Diencephalon (tissue), 1 donor: ENCODE data around the gene LRCOL1. TPM values are rescaled to one million over a fixed set of nuclear protein-coding genes. Genes with fewer than 3 reads are reported as not detected.

Experiments
- small RNA-seq: library from RNA; depleted of rRNA; stranded (forward); fragments of <200 nt; gene quantifications from one replicate; pipeline ENCODE3, GENCODE V24; 2014
- total RNA-seq: library from RNA; depleted of rRNA; stranded (reverse); fragments of >200 nt; gene quantifications from one replicate; pipeline ENCODE4 v1.2.3, GENCODE V29; 2014

LRCOL1 gene
- not detected for total RNA-seq

DNA sequence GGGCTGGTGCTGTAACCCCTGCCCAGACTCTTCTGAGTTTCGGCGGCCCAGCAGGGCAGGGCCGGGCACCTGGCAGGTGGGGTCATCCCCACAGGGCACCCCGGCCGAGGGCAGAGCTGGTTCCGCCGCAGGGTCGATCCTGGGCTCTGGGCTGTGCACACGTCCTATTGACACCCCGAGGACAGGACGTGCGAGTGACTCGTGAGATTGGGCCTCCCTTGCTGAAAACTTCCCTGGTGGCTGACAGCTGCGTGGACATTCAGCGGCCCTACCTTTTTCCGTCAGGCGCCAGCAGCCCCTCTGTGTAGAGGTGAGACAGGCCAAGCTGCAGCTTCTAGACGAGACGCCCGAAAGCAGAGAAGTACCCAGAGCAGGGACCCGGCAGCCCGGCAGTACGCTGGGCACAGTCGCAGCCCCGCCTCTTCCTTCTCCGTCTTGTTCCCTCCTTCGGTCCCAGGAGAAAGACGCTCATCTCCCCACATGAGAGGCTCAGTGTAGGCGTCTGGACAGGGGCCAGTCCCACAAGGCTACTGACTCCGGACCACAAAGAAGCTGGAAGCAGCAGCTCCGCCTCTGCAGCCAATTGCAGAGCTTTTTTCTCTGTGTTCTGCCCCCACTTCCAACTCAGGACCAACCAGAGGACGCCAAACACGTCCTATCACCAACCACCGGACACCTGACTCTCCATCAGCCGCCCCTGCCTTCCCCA is at the start of gene LRCOL1:
Gene LRCOL1 (minus strand): TSS at position 532 of the 709 bp plus-strand sequence. CDS start 4,331 bp downstream, outside the sequence.

DNA sequence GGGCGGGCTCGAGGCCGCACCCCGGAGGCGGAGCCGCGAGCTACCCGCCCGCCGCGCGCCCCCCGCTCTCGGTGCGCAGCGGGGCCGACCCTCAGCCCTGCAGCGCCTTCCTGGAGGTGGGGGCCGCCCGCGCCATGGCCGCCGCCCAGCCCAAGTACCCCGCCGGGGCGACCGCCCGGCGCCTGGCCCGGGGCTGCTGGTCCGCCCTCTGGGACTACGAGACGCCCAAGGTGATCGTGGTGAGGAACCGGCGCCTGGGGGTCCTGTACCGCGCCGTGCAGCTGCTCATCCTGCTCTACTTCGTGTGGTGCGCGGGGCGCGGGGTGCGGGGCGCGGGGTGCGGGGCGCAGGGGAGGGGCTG is 8.3 kb upstream of the LRCOL1 start, which contains the start of gene P2RX2:
Gene P2RX2 (plus strand): TSS at position 94 of the 361 bp plus-strand sequence. CDS start 41 bp downstream, at position 135.

Small RNA genes lying within 50 kb of the gene (small RNA-seq; reads per million reads assigned to genes)
- not detected for gene MIR6763

Other genes starting within 250 kb of the LRCOL1 start
- gene FBRSL1, start 120.4 kb downstream of the LRCOL1 start, total RNA-seq, result 5.1 TPM
- not detected for gene P2RX2, start 8.2 kb upstream of the LRCOL1 start, total RNA-seq
- 21.9 TPM for gene POLE, start 76.8 kb upstream of the LRCOL1 start, total RNA-seq
- 28.4 TPM for gene PXMP2, start 77.0 kb upstream of the LRCOL1 start, total RNA-seq
- 33.2 TPM for gene PGAM5, start 100.3 kb upstream of the LRCOL1 start, total RNA-seq
- gene ANKLE2, start 151.2 kb upstream of the LRCOL1 start, total RNA-seq, result 43.4 TPM
- gene GOLGA3, start 218.3 kb upstream of the LRCOL1 start, total RNA-seq, result 54.7 TPM